HepG2 (cell line): ENCODE data around the gene PSMB2. TPM values are rescaled to one million over a fixed set of nuclear protein-coding genes. Genes with fewer than 3 reads are reported as not detected.

Experiments
- CC2D1A ChIP-seq: sonication (generic); formaldehyde crosslinking; IDR thresholded peaks from 2 replicates; pipeline ENCODE4 v1.8.1; 2023; ENCODE audit warnings: mild to moderate bottlenecking, missing genetic modification reagents
- HMGXB3 ChIP-seq: sonication (generic); formaldehyde crosslinking; IDR thresholded peaks from 2 replicates; pipeline ENCODE4 v1.4.0; 2020; ENCODE audit warnings: missing genetic modification reagents, borderline replicate concordance
- KLF11 ChIP-seq: IDR thresholded peaks from 2 replicates; pipeline ENCODE4 v1.6.1; 2016; ENCODE audit warnings: missing compliant biosample characterization
- NCOA1 ChIP-seq: sonication (generic); formaldehyde crosslinking; IDR thresholded peaks from 2 replicates; pipeline ENCODE4 v1.9.0; 2021; ENCODE audit warnings: missing genetic modification reagents
- NCOA5 ChIP-seq: sonication (generic); formaldehyde crosslinking; IDR thresholded peaks from 2 replicates; pipeline ENCODE4 v1.4.0; 2020; ENCODE audit warnings: missing genetic modification reagents
- POLR2A ChIP-seq, 2 experiments: IDR thresholded peaks; 2 replicates each; pipeline ENCODE4 v1.6.1; 2011; ENCODE audit warnings: low read depth in 2 of 2, low read length in 2 of 2, mild to moderate bottlenecking in 1 of 2, moderate library complexity in 1 of 2; ENCODE audit not compliant: insufficient read depth in 1 of 2
- ZBTB49 ChIP-seq: sonication (generic); formaldehyde crosslinking; IDR thresholded peaks from 2 replicates; pipeline ENCODE4 v1.4.0; 2020; ENCODE audit warnings: missing genetic modification reagents, borderline replicate concordance
- ZNF318 ChIP-seq: sonication (generic); formaldehyde crosslinking; IDR thresholded peaks from 2 replicates; pipeline ENCODE4 v1.4.0; 2020; ENCODE audit warnings: mild to moderate bottlenecking, missing genetic modification reagents
- ZNF550 ChIP-seq: sonication (generic); formaldehyde crosslinking; IDR thresholded peaks from 2 replicates; pipeline ENCODE4 v1.4.0; 2020; ENCODE audit warnings: mild to moderate bottlenecking, missing genetic modification reagents, borderline replicate concordance
- ZNF605 ChIP-seq: sonication (generic); formaldehyde crosslinking; IDR thresholded peaks from 2 replicates; pipeline ENCODE4 v1.8.0; 2022; ENCODE audit warnings: mild to moderate bottlenecking, missing genetic modification reagents
- ZSCAN31 ChIP-seq: sonication (generic); formaldehyde crosslinking; IDR thresholded peaks from 2 replicates; pipeline ENCODE4 v1.5.0; 2020; ENCODE audit warnings: low read depth, mild to moderate bottlenecking, missing genetic modification reagents
- polyA plus RNA-seq, 8 experiments: library from polyadenylated mRNA; depleted of rRNA in 3 of 8; stranded (reverse) in 7 of 8; unstranded in 1 of 8; fragments of >200 nt; fragmentation: Illumina TruSeq in 4 of 8; extraction: Trizol in 4 of 8; gene quantifications; 2 replicates each; pipeline versions ENCODE4 v1.2.1 to v1.2.3, GENCODE V29; 2011 to 2016; ENCODE audit warnings: low read depth in 4 of 8, missing spikeins in 1 of 8, mixed read lengths in 1 of 8; ENCODE audit not compliant: insufficient read depth in 1 of 8
- total RNA-seq, 5 experiments: library from RNA; depleted of rRNA; stranded (reverse); fragments of >200 nt; fragmentation: Illumina TruSeq; extraction: Trizol; gene quantifications; 2 replicates each; pipeline ENCODE4 v1.2.3, GENCODE V29; 2016; ENCODE audit warnings: low read depth in 1 of 5
- TF ChIP-seq, protein P1 (sequence below): sonication (generic); formaldehyde crosslinking; IDR thresholded peaks from 2 replicates; pipeline ENCODE4 v1.4.0; 2020; ENCODE audit warnings: missing genetic modification reagents, borderline replicate concordance

The PSMB2 gene
- total and polyA plus RNA-seq, 2 of the 13 experiments (the other 11 are each of a cell fraction or from before 2014, with no cell fraction given), result 60.6 to 62.2 TPM

DNA sequence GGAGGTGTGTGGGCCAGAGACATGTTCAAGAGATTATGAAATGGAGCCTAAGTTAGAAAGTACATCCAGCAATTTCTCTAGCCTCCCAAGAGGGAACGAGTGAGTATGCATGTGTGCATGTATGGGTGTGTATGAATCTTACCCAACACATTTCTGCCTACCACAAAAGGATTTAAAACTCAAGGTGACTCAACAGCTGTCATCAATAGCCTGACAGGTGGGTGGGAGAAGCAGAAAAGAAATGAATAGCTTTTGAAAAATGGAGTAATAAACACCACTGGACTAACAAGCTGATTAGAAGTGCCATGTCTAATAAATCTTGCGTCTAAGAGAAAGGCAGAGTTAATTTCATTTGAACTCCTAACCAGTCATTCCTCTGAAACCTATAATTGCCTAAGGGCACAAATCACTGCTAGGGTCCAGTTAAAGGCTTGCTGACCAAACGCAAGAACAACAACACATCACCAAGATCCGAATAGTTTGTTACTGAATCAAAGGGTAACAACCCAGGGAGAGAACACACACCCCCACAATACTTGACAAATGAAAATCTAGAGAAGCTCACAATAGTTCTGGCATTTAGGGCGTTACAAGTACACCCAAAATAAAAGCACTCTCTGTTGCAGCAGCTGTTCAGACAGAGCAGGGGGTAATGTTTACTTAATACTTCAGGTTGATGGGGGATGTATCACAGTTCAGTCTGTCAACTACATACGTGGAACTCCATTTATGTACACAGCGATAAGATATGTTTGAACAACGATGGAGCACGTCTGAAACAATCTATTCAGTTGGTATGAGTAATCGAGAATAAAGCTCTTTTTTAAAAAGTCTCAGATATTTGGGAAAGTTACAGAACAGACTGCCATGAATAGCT, 85.5 kb downstream of the PSMB2 start (continued):
- TF ChIP-seq ZNF318 (CRISPR knock-in tag), result no peak
- TF ChIP-seq NCOA5 (CRISPR knock-in tag), result no peak
- TF ChIP-seq, protein P1, sequence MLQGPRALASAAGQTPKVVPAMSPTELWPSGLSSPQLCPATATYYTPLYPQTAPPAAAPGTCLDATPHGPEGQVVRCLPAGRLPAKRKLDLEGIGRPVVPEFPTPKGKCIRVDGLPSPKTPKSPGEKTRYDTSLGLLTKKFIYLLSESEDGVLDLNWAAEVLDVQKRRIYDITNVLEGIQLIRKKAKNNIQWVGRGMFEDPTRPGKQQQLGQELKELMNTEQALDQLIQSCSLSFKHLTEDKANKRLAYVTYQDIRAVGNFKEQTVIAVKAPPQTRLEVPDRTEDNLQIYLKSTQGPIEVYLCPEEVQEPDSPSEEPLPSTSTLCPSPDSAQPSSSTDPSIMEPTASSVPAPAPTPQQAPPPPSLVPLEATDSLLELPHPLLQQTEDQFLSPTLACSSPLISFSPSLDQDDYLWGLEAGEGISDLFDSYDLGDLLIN (CRISPR knock-in tag), result no peak
- TF ChIP-seq ZBTB49 (CRISPR knock-in tag), result no peak
- no peak for TF ChIP-seq ZNF550
- TF ChIP-seq CC2D1A (CRISPR knock-in tag), result no peak
- no peak; the same call in 1 of the 2 replicates for TF ChIP-seq HMGXB3 (CRISPR knock-in tag)
- no peak for TF ChIP-seq KLF11 (CRISPR knock-in tag)
- peak in 1 of 2 experiments; percentile 18; a peak in 1 of 4 replicates for TF ChIP-seq POLR2A (IDR thresholded peaks at IDR 0.05; ENCODE audit: insufficient read depth in 1 of 2, low read depth in 2 of 2, low read length in 2 of 2)
- no peak for TF ChIP-seq ZSCAN31
- peak; percentile 29; the same call in 1 of the 2 replicates for TF ChIP-seq ZNF605 (CRISPR knock-in tag)
- no peak for TF ChIP-seq NCOA1 (CRISPR knock-in tag)
